ENCODE results near the gene ARID5B. TPM values are rescaled to one million over a fixed set of nuclear protein-coding genes. Genes with fewer than 3 reads are reported as not detected.

ARID5B gene
- total RNA-seq, 1 experiment from 2014 or later = 2.3 TPM

DNA sequence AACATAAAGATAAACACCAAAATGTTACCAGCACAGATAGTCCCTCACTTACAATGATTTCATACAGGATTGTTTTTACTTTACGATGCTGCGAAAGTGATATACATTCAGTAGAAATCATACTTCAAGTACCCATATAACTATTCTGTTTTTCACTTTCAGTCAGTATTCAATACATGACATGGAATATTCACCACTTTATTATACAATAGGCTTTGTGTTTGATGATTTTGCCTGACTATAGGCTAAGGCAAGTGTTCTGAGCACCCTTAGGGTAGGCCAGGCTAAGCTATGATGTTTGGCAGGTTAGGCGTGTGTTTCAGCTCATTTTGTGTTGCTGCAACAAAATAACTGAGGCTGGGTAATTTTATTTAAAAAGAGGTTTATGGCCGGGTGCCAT is 212.2 kb downstream of the ARID5B start:
- POLR2A ChIA-PET = no interaction called here
- H3K36me3 Mint-ChIP-seq = no peaks in the 10 kb centered on the region
- DNase-seq (ENCODE audit: low spot score) (no peak), ATAC-seq (no peak)
- H3K9me3 Mint-ChIP-seq = no peaks in the 10 kb centered on the region
- TF ChIP-seq SMAD3 (CRISPR knock-in tag; IDR thresholded peaks at IDR 0.05; ENCODE audit: borderline replicate concordance) = no peak
- no peak for TF ChIP-seq TCF7 (CRISPR knock-in tag; IDR thresholded peaks at IDR 0.05; ENCODE audit: low read depth)
- no peak for TF ChIP-seq SOX15 (CRISPR knock-in tag; IDR thresholded peaks at IDR 0.05)
- no peak for TF ChIP-seq SMAD4 (CRISPR knock-in tag; IDR thresholded peaks at IDR 0.05)
- no peak overlapping the region for H3K27ac Mint-ChIP-seq
- H3K4me3 Mint-ChIP-seq = no peak overlapping the region
- H3K4me1 Mint-ChIP-seq = no peaks in the 10 kb centered on the region; the same call in 1 of the 2 replicates
- no peaks in the 10 kb centered on the region for H3K27me3 Mint-ChIP-seq (ENCODE audit: low read depth)
- CTCF ChIA-PET = no interaction called here

GRCh38 chr10:62115321-62115720 is 213.8 kb downstream of the ARID5B start:
- Mint-ChIP-seq H3K36me3 (no peaks in the 10 kb centered on the region), H3K27ac (no peak overlapping the region), H3K4me1 (no peaks in the 10 kb centered on the region; the same call in 1 of the 2 replicates), H3K9me3 (no peaks in the 10 kb centered on the region), H3K4me3 (no peak overlapping the region), H3K27me3 (ENCODE audit: low read depth) (no peaks in the 10 kb centered on the region)
- no peak for ATAC-seq
- DNase-seq (ENCODE audit: low spot score) = no peak
- ChIA-PET POLR2A (no interaction called here), CTCF (interaction anchor here (0.6 kb wide), 1 partner anchor 264 kb away, joined by 3 read pairs; no protein-coding TSS in a partner anchor)
- TF ChIP-seq ARID4B (CRISPR knock-in tag; IDR thresholded peaks at IDR 0.05; ENCODE audit: borderline replicate concordance) = no peak
- TF ChIP-seq PREB (CRISPR knock-in tag; IDR thresholded peaks at IDR 0.05; ENCODE audit: borderline replicate concordance) = no peak
- no peak for TF ChIP-seq MYBL2 (CRISPR knock-in tag; IDR thresholded peaks at IDR 0.05)
- no peak for TF ChIP-seq ZNF396 (CRISPR knock-in tag; IDR thresholded peaks at IDR 0.05; ENCODE audit: borderline replicate concordance)
- TF ChIP-seq ZNF138 (CRISPR knock-in tag; conservative IDR thresholded peaks at IDR 0.05) = no peak
- TF ChIP-seq USF2 (CRISPR knock-in tag; IDR thresholded peaks at IDR 0.05) = no peak
- no peak for TF ChIP-seq HMGXB4 (CRISPR knock-in tag; IDR thresholded peaks at IDR 0.05)
- TF ChIP-seq FOXK1 (CRISPR knock-in tag; IDR thresholded peaks at IDR 0.05) = no peak
- no peak for TF ChIP-seq IRF2 (CRISPR knock-in tag; IDR thresholded peaks at IDR 0.05; ENCODE audit: borderline replicate concordance, low read depth)
- no peak for TF ChIP-seq E2F4 (CRISPR knock-in tag; IDR thresholded peaks at IDR 0.05; ENCODE audit: borderline replicate concordance, low read depth)
- no peak for TF ChIP-seq AR (CRISPR knock-in tag; IDR thresholded peaks at IDR 0.05)
- no peak for TF ChIP-seq KAT7 (CRISPR knock-in tag; IDR thresholded peaks at IDR 0.05; ENCODE audit: borderline replicate concordance)
- TF ChIP-seq ETV6 (CRISPR knock-in tag; IDR thresholded peaks at IDR 0.05) = no peak
- TF ChIP-seq JUN (CRISPR knock-in tag; IDR thresholded peaks at IDR 0.05) = no peak
- TF ChIP-seq CREB1 (CRISPR knock-in tag; IDR thresholded peaks at IDR 0.05) = no peak

All from WTC11 (cell line).